NCI-H2029 (cell line): ENCODE measurements around the gene C10orf67.

Experiments used
- DNase-seq: peaks from one replicate; lab custom pipeline; 2025; lab: John Stamatoyannopoulos, UW

Gene C10orf67

DNA sequence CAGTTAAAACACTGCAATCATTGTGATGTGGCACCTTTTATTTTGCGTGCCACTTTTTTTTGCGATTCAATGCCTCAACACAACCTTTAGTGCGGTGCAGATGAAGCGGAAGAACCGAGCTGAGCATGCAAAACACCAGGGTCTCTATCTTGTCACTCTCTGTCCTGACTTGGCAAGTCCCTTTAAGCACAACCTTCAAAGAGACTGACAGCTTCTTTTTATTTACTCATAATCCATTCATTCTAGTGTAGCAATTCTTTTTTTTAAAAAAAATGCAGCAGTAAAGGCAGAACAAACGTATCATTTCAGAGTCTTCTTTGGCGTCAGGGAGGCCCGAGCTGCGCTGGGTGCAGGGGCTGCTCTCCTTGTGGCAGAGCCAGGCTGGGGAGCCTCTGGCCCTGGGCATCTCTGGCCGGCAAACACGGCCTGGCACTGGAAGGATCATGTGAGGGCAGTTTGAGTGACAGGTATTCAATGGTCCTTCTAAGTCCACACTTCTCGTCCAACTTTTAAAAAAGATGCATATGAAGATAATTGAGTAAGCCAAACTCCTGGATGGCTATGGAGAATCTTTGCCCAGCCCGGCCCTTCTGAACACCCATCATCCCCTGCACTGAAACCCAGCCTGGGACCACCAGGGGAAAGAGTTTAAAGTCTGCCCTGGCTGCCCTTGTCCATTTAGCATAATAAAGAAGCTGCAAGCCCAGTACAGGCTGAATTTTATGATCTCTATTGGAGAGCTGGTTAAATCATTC is 148.6 kb downstream of the C10orf67 start:
- DNase-seq: no peak

GRCh38 chr10:23194966-23195845 is 149.4 kb downstream of the C10orf67 start:
- no peak for DNase-seq

GRCh38 chr10:23194471-23194965 is 150.1 kb downstream of the C10orf67 start:
- DNase-seq: no peak

DNA sequence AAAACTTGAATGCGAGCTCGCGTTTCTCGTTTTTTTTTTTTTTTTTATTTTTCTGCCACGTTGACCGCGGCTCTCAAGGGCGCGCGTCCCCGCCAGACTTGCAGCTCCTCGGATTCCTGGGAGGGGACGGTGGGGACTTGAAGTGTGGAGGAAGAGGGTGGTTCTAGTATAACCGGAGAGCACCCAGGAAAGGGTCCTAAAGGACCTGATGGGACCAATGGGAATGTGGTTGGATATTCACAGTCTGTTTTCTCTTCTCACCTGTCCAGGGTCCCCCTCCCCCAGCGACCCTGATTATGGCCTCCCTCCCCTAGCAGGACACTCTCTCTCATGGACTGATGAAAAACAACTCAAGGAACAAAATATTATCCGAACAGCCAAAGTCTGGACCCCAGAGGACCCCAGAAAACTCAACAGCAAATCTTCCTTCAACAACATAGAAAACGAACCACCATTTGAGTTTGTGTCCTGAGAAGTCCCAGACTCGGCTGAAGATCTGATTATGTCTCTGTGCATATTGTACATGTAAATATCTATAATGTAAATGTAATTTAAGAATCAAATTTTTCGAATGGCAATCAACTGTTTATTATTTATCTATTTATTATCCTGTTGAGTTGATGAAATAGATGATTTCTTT is 151.0 kb downstream of the C10orf67 start:
- no peak for DNase-seq

- no peak for DNase-seq
Measured at GRCh38 chr10:23192712-23193434, 151.7 kb downstream of the C10orf67 start.

GRCh38 chr10:23191764-23192711 is 152.6 kb downstream of the C10orf67 start, which contains the start of gene PTF1A:
TSS of gene PTF1A (plus strand) at chr10:23192312. CDS start at chr10:23192531, 219 bp downstream.
- no peak for DNase-seq

DNA sequence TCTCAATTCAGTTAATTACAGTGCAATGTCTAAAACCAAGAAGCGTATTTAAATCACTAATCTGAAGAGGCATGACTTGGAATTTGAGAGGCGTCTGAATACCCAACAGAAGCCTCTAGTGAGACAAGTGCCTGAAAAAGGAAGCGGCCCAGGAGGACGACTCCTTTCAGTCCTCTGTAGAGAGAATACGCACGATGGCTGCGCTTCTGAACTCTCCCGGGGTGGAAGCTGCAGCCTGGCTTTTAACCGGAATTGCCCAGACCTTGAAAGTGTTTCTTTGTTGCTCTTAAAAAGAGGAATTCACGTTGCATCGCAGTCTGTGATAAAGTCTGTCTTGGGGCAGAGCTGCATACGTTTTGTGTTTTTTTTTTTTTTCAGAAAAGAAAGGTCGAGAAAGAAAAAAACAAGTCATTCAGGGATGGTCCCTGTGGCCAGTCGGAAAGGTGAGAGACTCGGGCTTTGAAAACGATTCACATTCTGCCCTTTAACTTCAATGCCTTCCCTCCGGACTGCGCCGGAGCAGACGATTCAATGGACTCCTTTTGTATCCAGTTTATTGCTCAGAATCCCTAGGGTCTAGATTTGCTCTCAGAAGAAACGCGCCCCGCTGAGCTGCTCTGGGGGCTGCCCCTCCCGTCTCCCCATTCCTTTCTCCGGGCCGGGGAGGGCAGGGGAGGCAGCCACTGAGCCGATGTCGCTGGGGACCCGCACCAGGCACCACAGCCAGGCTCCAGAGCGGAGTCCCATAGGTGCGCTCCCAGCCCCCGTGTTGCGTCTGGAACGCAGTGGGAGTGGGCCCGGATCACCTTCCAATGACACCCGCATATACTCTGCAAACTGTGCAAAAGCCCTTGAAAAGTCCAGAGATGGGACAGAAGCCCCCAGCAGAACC is 153.5 kb downstream of the C10orf67 start:
- DNase-seq: no peak

- DNase-seq: no peak
Measured at GRCh38 chr10:23189024-23189423, 155.6 kb downstream of the C10orf67 start.

DNA sequence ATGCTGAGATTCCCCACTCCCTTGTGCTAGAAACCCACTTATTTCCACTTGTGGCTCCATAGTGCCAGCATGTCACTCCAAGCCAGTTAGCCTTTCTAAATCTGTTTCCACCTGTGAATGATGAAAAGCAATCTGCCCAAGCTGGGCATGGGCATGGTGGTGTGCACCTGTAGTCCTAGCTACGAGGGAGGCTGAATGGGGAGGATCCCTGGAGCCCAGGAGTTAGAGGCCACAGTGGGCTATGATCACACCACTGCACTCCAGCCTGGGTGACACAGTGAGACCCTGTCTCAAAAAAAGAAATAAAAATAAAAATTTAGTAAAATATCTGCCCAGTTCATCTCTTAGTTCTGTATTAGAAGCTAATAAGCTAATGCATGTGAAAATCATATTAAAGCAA is 157.4 kb downstream of the C10orf67 start:
- DNase-seq: no peak

DNA sequence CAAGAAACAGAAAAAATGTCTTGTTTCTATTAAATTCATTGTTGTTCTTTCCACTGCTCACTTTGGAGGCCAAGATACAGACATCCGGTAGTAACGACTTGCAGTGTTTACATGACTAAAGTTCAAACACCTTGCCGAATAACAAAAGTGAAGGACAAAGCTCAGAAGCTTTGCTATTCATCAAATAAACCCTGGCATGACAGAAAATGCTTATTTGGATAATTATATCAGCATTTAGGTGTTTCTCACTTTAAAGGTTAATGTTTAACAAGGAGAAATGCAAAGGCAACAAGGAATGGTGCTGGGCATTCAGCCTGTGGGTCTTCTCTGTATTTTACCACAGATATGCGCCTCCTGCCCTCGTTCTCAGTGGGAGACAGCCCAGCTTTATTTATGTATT is 157.9 kb downstream of the C10orf67 start:
- DNase-seq: no peak

DNA sequence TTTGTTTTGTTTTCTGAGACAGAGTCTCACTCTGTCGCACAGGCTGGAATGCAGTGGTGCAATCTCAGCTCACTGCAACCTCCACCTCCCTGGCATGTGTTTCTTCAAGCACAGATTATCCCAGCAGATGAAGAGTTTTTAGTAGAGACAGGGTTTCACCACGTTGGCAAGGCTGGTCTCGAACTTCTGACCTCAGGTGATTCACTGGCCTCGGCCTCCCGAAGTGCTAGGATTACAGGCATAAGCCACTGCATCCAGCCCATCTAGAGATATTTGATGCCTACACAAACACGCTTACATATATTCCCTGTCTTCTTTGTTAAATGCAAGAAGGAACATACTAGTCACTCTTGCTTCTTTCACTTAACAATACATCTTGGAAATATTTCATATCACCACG is 158.4 kb downstream of the C10orf67 start:
- no peak for DNase-seq

DNA sequence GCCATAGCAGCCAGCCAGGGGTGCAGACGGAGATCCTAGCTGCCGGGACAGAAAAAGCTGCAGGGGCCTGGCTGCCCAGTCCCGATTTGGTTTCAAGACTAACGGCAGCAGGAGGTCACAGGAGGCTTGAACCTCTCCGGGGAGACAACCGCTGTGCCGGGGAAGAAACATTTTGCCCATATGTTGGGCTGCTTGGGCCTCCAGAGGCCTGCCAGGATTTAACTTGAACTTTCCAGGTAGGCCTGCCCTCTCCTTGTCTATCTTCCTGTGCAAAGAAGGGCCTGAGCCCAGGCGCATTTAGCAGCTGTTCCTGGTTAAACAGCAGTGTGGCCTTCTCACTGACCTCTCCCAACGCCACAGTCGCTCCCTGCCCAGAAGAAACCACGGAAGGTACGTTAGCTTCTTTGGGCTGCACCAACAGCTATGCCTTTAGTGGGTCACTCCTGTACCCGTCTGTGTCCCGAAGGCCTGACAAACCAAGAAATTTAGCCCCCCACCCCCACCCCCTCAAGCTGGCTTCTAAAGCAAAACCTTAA is 169.6 kb downstream of the C10orf67 start:
- DNase-seq: no peak

GRCh38 chr10:23174074-23174976 is 170.3 kb downstream of the C10orf67 start:
- DNase-seq: no peak

DNA sequence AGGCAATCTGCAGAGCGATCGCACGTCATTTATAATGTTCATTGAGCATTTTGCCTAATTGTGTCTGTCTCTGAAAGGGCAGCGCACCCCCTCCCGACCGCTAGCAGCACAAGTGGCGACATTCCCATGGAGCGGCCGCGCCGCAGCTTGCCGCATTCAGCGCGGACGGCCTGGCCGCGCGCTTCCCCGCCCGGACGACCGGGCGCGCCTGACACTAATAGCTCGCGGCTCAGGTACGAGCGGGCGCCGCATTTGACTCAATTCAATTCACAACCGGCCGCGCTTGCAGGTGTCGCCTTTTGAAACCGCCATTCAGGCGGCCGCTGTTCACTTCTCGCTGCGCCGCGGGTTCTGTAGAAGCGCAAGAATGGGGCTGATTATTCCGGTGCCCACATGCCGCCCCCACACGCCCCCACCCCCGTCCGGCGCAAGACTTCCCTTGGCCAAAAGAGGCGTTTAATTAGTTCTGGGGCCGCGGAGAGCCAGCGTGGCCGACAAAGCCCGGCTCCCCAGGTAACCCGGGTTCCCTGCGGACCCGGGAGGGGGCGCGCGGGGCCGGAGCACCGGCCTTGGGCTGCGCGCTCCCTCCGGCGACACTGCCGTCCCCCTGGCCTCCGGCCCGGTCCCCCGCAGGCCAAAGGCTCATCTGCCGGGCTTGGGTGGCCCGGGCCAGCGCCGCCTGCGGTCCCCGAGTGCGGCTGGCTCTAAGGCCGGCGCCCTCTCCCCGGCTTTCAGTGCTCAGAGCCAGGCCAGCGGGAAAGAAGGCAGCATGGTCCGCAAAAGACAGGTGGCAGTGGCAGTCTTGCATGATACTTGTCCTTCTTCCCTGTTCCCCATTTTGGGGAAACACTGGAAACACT is 171.2 kb downstream of the C10orf67 start:
- DNase-seq: no peak

DNA sequence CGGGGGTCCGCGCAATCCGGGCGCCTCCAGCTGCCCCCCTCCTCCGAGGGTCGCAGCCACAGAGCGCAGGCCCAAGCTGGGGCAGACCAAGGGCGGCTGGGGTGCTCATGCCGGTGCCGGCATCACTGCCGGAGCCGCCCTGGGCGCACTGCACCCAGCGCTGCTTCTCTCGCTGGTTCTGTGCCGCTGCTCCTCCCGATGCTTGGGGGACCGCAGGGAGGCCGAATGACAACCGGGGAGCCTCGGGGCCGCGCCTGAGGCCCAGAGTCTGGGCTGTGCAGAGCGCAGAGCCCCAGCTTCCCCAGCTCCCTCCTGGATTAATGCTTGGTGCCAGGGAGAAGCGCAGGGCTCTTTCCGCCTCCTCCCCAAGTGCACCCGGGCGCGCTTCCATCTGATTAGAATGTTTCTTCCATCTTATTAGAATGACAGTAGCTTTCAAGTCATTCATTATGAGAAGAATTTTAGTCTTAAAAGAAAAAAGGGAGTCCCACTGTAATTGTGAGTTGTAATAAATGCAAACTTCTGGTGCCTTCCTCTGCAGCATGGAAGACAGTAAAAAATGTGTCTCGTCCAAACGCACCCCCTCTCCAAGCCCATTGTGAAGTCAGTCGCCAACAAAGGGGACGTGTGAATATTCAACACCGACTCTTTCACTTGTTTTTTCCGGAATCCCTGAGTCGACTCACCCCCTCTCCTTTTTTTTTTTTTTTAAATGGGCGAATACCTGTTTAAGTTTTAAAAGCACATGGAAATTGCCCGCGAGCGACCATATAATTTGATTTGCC is 172.0 kb downstream of the C10orf67 start:
- DNase-seq: no peak

DNA sequence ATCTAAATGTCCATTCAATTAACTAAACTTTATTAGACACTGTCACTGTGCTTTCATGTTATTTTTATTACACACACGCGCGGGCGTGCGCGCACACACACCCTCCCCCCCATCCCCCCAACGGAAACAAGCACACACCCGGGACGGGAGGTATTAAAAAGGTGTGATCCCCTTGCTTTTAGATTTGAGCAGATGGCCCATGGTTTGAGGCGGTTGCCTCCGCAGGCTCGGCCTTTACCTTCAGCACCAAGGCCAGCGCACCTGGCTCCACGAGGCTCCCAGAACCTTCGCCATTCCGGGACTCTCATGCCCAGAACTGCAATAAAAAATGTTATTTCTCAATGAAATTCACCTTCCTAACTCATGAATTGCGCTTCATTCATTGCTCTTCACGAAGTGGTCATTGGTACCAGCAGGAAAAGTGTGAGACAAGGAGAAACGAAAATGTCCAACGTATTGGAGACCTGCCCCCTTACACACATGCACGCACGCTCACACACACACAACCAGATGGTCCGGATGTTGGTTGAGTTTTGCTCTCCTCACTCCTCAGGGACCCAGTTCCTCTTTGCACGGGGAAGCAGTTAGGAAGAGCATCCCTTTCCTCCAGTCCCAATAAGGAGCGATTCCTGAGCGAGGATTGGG is 173.2 kb downstream of the C10orf67 start:
- DNase-seq: no peak
